ENCODE data around the gene PCSK5.

The PCSK5 gene

DNA sequence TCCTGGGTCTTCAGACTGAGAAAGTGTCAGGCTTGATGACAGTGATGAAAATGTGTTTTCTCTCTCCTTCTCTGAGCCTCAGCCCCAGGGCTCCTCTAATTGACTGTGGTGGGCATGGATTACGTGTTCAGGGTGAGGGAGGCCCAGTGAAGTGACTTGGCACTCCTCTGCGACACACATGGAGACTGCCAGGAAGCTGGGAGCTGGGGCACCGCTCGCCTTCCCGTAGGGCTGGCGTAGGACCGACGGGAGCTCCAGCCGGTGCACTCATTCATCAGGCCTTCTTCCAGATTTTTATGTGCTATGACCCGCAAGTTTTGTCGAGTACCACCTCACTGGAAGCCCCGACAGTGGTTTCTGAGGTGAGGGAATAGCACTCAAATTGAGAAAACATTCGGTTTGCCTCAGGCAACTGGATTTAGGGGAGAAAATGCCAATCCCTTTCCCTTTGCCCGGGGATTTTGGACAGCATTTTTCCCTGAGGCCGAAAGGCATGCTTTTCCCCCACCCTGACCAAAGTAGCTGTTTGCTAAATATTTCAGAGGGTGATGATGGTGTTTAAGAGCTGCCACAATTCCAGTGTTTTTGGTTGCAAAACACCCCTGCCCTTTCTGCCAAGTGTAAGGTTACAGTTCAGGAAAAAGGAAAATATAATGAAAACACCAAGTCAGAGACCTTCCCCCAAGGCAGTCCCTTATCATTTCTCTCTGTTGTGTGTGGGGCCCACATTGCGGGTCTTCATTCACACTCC is 83.7 kb downstream of the PCSK5 start:
- DNase-seq: no peak

GRCh38 chr9:75975071-75975470 is 84.6 kb downstream of the PCSK5 start:
- DNase-seq: no peak

DNA sequence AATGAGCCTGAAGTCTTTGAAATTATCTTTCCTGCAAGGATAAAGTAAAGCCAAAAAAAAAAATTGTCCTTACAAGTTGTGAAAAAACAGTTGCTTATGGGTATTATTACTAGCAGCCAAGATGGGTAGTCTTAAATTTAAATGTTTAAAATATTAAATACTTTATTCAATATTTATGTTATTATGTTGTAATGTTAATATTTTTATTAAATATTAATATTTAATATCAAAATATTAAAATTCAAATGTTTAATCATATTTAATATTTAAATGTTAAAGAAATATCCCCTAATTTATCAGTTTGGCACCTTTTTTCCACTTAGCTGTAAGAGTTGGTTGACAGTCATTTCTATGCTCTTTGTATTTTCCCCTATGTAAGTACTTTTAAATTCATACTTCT is 86.1 kb downstream of the PCSK5 start:
- no peak for DNase-seq

- DNase-seq: no peak
Observed at GRCh38 chr9:75979362-75979761, 88.9 kb downstream of the PCSK5 start.

- no peak for DNase-seq
Observed at GRCh38 chr9:75983319-75984045, 93.0 kb downstream of the PCSK5 start.

DNA sequence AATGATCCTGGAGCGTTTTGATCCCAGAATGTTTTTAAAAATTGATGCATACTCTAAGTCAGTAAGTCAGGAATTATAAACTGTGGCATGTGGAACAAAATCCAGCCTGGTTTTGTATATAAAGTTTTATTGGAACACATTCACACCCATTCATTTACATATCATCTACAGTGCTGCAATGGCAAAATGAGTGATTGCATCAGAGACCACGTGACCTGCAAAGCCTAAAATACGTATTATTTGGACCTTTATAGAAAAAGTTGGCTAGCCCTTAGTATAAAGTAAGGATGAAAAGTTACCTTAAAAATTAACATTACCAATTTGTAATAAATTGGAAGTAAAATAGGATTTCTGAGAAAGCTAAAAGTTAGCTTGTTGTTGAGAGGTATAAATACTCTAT is 95.0 kb downstream of the PCSK5 start:
- DNase-seq: no peak

DNA sequence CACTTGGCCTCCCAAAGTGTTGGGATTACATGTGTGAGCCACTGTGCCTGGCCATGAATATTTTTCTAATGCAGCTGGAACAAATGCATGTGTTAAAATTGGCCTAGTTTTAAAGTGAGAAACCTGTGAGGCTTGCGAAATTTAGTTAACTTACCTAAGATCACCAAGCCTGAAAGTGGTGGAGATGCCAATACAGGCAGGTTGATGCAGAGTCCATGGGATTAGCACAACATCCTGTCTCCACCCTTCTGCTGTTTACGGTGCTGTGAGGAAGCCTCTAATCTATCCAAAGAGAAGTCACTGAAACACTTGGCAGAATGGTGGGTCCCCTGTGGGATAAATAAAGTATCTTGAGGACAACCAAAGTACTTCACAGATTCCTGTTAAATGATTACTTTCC is 98.2 kb downstream of the PCSK5 start:
- no peak for DNase-seq

- DNase-seq: no peak
Observed at GRCh38 chr9:75990156-75990555, 99.7 kb downstream of the PCSK5 start.

DNA sequence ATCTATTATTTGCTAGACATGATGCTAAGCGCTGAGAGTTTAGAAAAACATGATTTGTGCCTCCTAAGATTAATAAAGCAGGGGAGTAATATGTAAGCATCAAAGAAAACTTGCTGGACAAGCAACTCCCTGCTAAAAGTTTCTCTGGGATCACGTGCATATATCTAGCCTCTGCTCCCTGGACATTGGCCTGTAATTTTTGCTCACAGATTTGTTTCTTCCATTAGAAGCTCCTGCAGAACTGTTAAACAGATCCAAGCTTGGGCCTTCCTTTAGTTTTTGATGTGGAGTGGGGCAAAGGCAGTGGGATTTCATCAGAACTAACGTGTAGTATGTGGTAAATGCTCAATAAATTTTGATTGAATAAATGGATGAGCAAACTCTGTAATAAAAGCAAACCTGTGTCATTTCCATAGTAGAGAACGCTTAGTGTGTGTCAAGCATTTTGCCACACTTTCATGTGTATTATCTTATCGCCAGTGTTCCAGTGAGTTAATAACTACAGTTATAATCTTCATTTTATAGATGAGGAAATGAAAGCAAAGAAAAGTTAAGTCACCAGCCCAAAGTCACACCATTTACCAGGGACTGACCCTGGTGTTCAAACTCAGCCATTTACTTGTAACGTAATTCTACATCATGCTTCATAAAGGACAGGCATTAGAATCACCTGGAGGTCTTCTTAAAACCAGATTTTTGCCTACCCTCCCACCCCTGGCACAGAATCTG is 100.3 kb downstream of the PCSK5 start:
- DNase-seq: no peak

DNA sequence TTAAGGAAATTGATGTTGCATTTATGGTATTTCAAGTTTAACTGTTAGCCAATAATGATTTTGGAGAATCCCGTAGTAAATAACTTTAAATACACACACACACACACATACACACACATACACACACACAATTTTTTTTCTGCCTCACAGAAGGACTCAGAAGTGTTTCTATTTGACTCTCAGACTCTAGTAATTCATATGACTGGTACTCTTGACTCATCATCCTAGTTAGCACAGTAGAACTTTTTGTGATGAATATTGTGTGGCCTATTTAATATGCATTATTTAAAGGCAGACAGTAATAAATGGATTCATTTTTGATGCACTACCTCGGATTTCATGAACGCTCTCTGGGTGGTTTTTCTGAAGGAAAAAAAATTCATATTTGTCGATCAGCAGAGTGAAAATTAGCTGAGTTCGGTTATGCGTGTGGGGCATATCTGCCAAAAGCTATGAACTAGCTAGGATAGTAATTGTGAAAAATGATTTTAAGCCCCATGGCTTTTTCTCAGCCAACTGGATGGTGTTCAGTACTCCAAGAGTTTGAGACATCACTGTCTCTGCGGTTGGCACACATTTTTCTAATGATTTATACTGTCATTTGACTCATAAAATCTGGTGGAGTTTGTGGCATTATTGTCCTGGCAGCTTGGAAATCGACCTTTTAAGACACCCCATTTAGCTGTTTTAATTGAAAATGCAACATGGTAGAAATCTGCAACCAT is 102.2 kb downstream of the PCSK5 start:
- no peak for DNase-seq

DNA sequence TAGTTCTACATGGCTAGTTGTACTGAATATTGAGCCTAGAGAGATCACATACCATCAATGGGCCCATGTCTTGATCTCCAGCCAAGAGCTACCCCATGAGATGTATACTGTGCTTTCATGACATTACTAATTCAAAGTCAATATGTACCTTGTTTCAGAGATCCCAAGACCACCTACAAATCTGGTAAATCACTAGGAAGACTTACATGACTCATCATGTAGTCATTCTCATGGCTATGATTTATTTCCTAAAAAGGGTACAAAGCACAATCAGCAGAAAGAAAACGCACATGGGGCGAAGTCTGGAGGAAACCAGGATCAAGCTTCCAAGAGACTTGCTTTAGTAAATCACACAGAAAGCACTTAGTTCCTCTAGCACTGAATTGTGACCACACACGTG is 103.0 kb downstream of the PCSK5 start:
- no peak for DNase-seq

DNA sequence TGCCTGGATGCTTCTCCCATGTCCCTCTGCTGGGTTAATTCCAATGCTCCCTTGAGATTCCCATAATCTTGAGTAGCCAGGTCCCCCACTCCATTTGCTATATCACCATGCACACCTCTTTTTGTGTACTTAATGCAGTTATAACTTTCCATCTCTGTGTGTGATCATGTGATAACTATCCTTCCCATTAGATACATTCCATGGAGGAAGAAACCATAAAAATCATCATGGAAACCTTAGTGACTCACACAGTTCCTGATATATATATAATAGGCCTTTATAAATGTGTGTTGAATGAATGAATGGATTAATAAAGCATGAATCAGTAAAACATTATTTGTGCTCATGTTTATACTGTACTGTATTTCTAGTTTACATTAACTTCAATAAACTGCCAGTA is 104.6 kb downstream of the PCSK5 start:
- no peak for DNase-seq

DNA sequence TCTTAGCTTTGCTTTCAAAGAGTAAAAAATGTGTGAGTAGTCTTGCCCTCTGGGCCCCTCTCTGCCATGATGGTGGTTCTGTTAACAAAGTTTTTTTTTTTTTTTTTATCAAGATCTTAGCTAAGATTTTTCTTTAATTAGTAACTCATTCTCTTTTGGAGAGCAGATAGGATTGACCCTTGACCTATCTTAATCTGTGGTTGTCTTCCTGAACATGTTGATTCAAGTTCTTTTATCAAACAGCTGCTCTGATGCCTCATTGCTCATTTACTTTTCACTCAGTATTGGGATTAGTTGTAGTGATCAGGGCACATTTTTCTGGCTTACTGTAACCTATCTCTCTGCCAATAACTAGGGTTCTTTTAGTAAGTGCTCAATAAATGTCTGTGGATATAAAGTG is 106.3 kb downstream of the PCSK5 start:
- no peak for DNase-seq

DNA sequence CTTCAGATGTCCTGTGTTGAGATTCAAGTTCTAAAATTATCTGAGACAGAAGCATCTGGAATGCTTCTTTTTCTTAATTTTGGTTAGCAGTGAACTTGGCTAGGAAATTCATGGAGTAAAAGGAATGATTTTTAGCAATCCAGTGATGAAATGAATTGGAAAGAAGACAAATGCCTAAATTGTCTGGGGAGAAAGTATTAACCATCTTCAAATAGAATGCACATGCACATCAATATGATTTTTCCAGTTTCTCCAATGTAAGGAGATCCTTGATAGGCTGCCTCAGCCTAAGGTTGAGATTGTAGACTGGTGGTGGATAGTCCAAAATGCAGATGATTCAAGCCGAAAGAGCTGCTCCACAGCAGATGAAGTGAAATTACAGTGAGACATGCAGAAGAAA is 106.7 kb downstream of the PCSK5 start:
- DNase-seq: no peak

DNA sequence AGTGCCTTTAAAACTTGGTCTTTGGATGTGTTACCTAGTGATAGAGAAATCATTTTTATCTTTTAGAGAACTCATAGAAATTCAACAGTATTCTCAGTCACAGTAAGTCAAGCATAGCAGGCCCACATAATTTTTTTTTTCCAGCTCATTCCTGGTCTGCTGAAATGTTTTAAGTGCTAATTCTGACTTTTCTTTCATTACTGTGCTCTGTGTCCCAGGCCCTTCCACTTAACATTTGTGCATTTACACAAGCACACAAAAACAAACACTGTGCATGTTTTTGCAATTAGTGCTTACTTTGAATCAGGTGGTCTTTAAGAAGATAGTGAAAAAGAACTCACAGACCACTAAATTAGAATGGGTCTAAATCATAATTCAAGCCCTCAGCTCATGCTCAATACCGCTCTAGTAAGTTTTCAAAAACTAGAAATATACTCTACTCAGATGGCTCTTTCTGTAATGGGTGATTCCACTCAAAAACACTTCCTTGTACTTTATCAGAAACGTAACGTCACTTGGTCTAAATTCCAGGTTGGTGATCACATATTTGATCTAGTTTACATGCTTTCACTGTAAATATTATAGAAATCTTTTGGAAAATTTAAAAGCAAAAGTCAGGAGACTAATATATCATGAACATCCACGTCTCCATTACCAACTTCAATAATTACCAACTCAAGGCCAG is 107.8 kb downstream of the PCSK5 start:
- DNase-seq: no peak

DNA sequence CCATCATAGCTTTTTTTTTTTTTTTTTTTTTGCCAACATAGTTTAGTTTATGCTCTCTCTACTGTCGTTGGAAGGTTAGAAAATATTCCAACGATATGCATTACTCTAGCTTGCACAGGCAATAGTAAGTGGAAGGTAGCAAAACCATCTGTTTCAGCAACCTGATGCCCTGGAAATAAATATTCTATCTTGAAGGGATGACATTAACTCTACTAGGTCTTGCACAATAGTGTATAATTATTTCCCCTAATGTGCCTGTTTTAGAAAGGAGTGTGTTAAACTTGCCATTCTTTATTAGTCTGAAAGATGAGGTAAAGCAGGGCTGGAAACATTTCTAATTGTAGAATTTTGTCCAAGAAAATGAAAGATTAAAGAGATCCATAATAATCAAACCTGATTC is 111.0 kb downstream of the PCSK5 start:
- no peak for DNase-seq

DNA sequence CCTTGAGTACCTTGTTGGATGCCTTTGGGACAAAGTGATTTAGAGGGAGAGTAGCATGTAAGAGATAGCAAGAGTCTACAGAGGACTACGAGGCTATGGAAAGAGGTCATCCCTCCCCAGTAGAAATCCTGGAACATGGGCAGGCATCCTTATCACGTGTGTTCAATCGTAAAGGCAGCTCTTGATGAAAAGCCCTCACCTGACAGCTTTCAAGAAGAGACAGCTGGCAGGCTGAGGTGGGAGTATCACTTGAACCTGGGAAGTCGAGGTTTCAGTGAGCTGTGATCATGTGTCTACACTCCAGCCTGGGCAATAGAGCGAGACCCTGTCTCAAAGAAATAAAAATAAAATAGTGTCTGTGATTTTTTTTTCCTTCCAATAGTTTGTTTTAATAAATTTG is 112.6 kb downstream of the PCSK5 start:
- DNase-seq: no peak

GRCh38 chr9:76004526-76004925 is 114.1 kb downstream of the PCSK5 start:
- DNase-seq: no peak

DNA sequence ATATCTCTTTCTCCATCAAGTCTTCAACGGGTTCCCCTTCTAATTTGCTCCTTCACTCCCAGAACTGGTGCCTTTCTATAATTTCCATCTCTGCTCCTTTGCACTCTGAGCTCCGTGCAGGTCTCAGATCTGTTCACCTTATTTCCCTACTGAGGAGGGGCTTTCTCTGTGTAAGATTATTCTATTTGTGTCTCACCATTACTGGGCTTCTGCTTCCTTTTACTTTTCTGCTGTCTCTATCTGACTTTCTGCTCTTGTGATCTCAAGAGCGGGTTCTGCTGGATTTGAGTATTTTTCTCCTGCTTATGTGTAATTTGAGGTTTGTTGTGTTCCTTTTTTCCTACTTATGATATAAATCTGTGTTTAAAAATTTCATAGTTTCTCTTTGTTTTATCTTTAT is 117.5 kb downstream of the PCSK5 start:
- DNase-seq: no peak

DNA sequence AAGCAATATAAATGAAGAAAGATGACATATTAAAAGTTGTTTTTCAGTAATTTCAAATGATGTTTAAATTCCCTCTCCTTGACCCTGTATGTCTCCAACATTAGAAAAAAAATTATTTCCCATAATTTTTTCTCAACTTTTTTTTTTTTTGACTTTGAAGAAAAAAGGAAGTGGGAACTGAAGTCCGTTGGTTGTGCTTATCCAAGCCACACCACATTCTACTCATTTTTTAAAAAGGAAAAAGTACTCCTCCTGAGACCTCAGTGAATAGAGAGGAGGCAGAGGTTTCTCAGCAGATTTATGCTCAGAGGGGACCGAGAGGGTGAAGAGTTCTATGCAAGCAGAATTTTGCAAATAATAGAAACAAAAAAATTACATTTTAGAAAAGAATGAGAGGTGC is 123.3 kb downstream of the PCSK5 start:
- no peak for DNase-seq

DNA sequence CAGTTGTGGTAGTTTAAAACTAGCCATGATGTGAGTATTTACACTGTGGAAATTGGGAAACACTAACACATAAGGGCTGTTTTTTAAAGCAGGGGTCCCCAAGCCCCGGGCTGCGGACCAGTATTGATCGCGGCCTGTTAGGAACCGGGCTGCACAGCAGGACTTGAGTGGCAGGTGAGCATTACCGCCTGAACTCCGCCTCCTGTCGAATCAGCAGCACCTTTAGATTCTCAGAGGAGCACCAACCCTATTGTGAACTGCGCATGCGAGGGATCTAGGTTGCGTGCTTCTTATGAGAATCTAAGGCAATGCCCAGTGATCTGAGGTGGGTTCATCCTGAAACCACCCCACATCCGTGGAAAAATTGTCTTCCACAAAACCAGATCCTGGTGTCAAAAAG is 127.8 kb downstream of the PCSK5 start:
- no peak for DNase-seq

DNA sequence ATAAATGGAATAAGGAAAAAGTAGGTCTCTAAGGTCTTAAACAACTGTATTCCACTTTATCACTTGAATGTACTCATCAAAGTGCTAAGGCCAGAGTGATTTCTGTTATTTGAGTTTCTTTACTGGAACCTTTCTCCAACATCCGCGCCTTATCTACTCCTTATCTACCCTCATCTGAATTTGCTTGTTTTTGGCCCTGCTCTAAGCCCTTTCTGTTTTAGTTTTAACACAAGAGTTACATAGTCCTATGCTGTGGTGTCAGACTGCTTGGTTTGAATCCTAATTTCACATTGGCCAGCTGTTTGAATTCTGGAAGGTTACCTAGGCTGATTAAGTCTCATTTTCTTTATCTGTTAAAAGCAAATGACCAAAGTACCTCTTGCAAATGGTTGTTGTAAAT is 128.3 kb downstream of the PCSK5 start:
- DNase-seq: no peak

GRCh38 chr9:76020652-76021051 is 130.2 kb downstream of the PCSK5 start:
- DNase-seq: no peak

Data from hematopoietic multipotent progenitor cell treated with erythropoietin and hydrocortisone succinate and interleukin-3 and kit ligand, for 8 days (in vitro differentiated cells).